Measurements from ENCODE around the gene FCN2.
A peak's percentile ranks its signal among the peaks of the same experiment; 100 is the strongest.

FCN2 gene

DNA sequence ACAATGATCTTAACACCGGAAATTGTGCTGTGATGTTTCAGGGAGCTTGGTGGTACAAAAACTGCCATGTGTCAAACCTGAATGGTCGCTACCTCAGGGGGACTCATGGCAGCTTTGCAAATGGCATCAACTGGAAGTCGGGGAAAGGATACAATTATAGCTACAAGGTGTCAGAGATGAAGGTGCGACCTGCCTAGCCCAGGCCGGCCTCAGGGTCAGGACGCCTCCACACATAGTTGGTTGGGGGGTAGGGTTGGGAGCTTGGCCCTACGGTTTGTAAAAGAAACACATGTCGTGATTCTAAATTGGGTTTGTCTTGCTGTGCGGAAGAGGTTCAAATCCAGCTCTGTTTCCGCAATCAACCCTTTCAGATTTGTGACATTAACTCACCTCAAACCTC lies 6.6 kb downstream of the FCN2 start:
- Histone ChIP-seq H3K4me2 (ENCODE audit: insufficient read depth, low read length, poor library complexity, severe bottlenecking) (no peak overlapping the region), H3K4me3 (ENCODE audit: low read length in 2 of 2) (no peak overlapping the region), H4K91ac (ENCODE audit: low read depth, low read length, poor library complexity) (no peak overlapping the region), H4K8ac (ENCODE audit: low read depth, low read length) (no peak overlapping the region), H3K27ac (replicated peaks; ENCODE audit: low read length) (no peak overlapping the region), H3K27me3 (ENCODE audit: control insufficient read depth in 3 of 3, insufficient read depth in 3 of 3, low read depth in 1 of 3, low read length in 3 of 3) (peaks cover 0 to 9% (median 0%) of the 10 kb centered on the region in 3 experiments), H3K36me3 (replicated peaks in 1 of 2; ENCODE audit: control insufficient read depth in 2 of 2, insufficient read depth in 2 of 2, low read length in 2 of 2) (no peaks in the 10 kb centered on the region), H2AFZ (ENCODE audit: low read length) (no peak overlapping the region), H3K4me1 (ENCODE audit: control insufficient read depth in 2 of 2, insufficient read depth in 1 of 2, low read depth in 1 of 2, low read length in 2 of 2) (no peaks in the 10 kb centered on the region), H2BK15ac (ENCODE audit: low read length) (no peak overlapping the region), H2AK5ac (ENCODE audit: low read depth, low read length) (no peak overlapping the region), H2BK120ac (ENCODE audit: low read depth, low read length) (no peak overlapping the region), H3K18ac (ENCODE audit: low read length) (no peak overlapping the region), H2BK5ac (ENCODE audit: low read length) (no peak overlapping the region), H2BK12ac (ENCODE audit: low read length) (no peak overlapping the region), H3K4ac (ENCODE audit: low read length) (no peak overlapping the region), H3K14ac (ENCODE audit: low read length) (no peak overlapping the region), H3K79me1 (ENCODE audit: low read depth, low read length) (no peaks in the 10 kb centered on the region), H3K23ac (ENCODE audit: low read depth, low read length, poor library complexity) (no peak overlapping the region), H3K9me3 (replicated peaks in 1 of 2; ENCODE audit: control insufficient read depth in 2 of 2, insufficient read depth in 1 of 2, low read depth in 1 of 2, low read length in 2 of 2) (no peaks in the 10 kb centered on the region), H3K9ac (ENCODE audit: low read depth, low read length, poor library complexity) (no peak overlapping the region)
- DNase-seq (ENCODE audit: low spot score), result no peak
- no CpG with 5 or more reads among the region's 10 CpGs for WGBS, 2 donors (ENCODE audit: extremely low coverage in 2 of 2, insufficient read length in 2 of 2, insufficient replicate concordance in 1 of 2)

DNA sequence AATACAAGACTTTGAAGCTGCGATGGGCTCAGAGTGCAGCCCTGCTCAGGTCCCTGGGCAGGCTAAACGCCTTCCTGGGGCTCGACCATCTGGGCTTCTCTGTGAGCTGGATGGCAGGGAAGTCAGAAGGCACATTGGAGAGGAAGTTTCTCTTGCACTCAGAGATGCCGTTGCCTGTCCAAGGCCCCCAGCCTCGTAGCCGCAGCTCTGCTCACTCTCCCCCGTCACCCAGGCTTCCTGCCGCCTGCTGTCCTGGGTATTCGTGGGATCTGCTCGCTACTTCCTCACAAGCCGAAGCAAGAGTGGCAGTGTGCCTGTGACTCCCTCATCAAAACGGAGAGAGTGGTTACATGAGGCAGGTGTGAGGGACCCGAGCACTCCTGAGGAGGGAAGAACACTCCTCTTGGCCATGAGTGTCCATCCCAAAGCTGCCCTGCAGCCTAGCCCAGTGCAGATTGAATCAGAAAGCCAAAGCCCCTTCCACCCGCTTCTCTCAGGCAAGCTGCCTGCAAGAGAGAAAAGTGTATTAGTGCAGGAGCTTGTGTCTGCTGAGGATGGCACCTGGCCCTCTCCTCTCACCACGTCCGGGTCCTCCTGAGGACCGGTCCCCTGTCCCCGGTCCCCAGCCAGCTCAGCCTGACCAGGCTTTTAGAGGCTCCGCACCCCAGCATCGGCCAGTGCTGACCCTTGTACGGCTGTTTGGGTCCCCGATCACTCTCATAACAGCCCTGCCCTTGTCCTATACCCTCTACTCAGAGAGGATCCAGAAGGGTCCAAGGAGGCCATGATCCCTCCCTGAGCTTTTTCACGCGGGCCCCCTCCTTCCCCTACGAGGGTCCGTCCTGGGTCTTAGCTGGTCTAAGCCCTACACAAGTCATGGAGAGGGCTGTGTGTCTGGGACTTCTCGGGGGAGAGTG lies 7.3 kb downstream of the FCN2 start:
- Histone ChIP-seq H4K91ac (ENCODE audit: low read depth, low read length, poor library complexity) (no peak overlapping the region), H3K27me3 (ENCODE audit: control insufficient read depth in 3 of 3, insufficient read depth in 3 of 3, low read depth in 1 of 3, low read length in 3 of 3) (peaks cover 0 to 9% (median 0%) of the 10 kb centered on the region in 3 experiments), H2BK5ac (ENCODE audit: low read length) (peak overlapping the region; percentile 58), H3K4ac (ENCODE audit: low read length) (peak overlapping the region; percentile 17), H3K14ac (ENCODE audit: low read length) (no peak overlapping the region), H3K36me3 (replicated peaks in 1 of 2; ENCODE audit: control insufficient read depth in 2 of 2, insufficient read depth in 2 of 2, low read length in 2 of 2) (no peaks in the 10 kb centered on the region), H3K9ac (ENCODE audit: low read depth, low read length, poor library complexity) (peak overlapping the region; percentile 2), H3K4me1 (ENCODE audit: control insufficient read depth in 2 of 2, insufficient read depth in 1 of 2, low read depth in 1 of 2, low read length in 2 of 2) (no peaks in the 10 kb centered on the region), H3K18ac (ENCODE audit: low read length) (peak overlapping the region; percentile 72), H2BK12ac (ENCODE audit: low read length) (peak overlapping the region; percentile 23), H3K23ac (ENCODE audit: low read depth, low read length, poor library complexity) (peak overlapping the region; percentile 3), H3K4me3 (ENCODE audit: low read length in 2 of 2) (no peak overlapping the region), H2BK15ac (ENCODE audit: low read length) (no peak overlapping the region), H3K27ac (replicated peaks; ENCODE audit: low read length) (no peak overlapping the region), H2BK120ac (ENCODE audit: low read depth, low read length) (no peak overlapping the region), H3K4me2 (ENCODE audit: insufficient read depth, low read length, poor library complexity, severe bottlenecking) (no peak overlapping the region), H4K8ac (ENCODE audit: low read depth, low read length) (no peak overlapping the region), H2AFZ (ENCODE audit: low read length) (no peak overlapping the region), H2AK5ac (ENCODE audit: low read depth, low read length) (no peak overlapping the region), H3K9me3 (replicated peaks in 1 of 2; ENCODE audit: control insufficient read depth in 2 of 2, insufficient read depth in 1 of 2, low read depth in 1 of 2, low read length in 2 of 2) (no peaks in the 10 kb centered on the region), H3K79me1 (ENCODE audit: low read depth, low read length) (no peaks in the 10 kb centered on the region)
- WGBS, 2 donors (ENCODE audit: extremely low coverage in 2 of 2, insufficient read length in 2 of 2, insufficient replicate concordance in 1 of 2), result no CpG with 5 or more reads among the region's 27 CpGs
- DNase-seq (ENCODE audit: low spot score), result no peak

DNA sequence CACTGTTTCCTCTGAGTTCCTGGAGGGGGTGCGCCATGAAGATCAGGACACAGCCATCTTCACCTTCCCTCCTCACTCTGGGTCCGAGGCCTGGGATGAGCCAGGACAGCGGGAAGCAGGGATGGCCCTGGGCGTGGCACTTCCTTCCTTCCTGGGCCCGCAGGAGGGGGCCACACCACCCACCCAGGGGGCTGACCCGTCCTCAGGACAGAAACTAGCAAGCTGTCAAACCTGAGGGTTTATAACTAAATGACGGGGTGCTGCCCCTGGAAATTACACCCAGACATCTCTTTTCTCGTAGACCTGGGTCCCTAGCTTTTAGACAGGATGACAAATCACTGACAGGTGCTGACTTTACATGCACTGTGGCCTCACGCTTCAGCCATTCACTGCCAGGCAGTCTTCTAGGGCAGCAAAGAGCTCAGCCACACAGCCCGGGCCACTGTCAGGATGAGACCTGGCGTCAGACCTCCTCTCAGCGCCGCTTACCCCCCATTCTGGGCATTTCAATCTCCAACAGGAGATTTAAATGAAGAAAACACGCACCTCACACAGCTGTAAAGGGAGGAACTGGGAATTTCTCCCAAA lies 8.1 kb downstream of the FCN2 start:
- Histone ChIP-seq H3K9ac (ENCODE audit: low read depth, low read length, poor library complexity) (peak overlapping the region; percentile 2), H3K18ac (ENCODE audit: low read length) (no peak overlapping the region), H2BK15ac (ENCODE audit: low read length) (no peak overlapping the region), H2BK120ac (ENCODE audit: low read depth, low read length) (no peak overlapping the region), H3K36me3 (replicated peaks in 1 of 2; ENCODE audit: control insufficient read depth in 2 of 2, insufficient read depth in 2 of 2, low read length in 2 of 2) (no peaks in the 10 kb centered on the region), H3K4me2 (ENCODE audit: insufficient read depth, low read length, poor library complexity, severe bottlenecking) (no peak overlapping the region), H3K14ac (ENCODE audit: low read length) (no peak overlapping the region), H4K8ac (ENCODE audit: low read depth, low read length) (no peak overlapping the region), H3K27me3 (ENCODE audit: control insufficient read depth in 3 of 3, insufficient read depth in 3 of 3, low read depth in 1 of 3, low read length in 3 of 3) (peaks cover 0 to 9% (median 0%) of the 10 kb centered on the region in 3 experiments), H2AK5ac (ENCODE audit: low read depth, low read length) (peak overlapping the region; percentile 17), H3K4me1 (ENCODE audit: control insufficient read depth in 2 of 2, insufficient read depth in 1 of 2, low read depth in 1 of 2, low read length in 2 of 2) (no peaks in the 10 kb centered on the region), H3K27ac (replicated peaks; ENCODE audit: low read length) (no peak overlapping the region), H2AFZ (ENCODE audit: low read length) (no peak overlapping the region), H2BK5ac (ENCODE audit: low read length) (no peak overlapping the region), H3K4ac (ENCODE audit: low read length) (no peak overlapping the region), H2BK12ac (ENCODE audit: low read length) (no peak overlapping the region), H3K79me1 (ENCODE audit: low read depth, low read length) (no peaks in the 10 kb centered on the region), H3K4me3 (ENCODE audit: low read length in 2 of 2) (no peak overlapping the region), H3K23ac (ENCODE audit: low read depth, low read length, poor library complexity) (no peak overlapping the region), H4K91ac (ENCODE audit: low read depth, low read length, poor library complexity) (no peak overlapping the region), H3K9me3 (replicated peaks in 1 of 2; ENCODE audit: control insufficient read depth in 2 of 2, insufficient read depth in 1 of 2, low read depth in 1 of 2, low read length in 2 of 2) (peaks cover 0 to under 1% of the 10 kb centered on the region in 2 donors)
- WGBS, 2 donors (ENCODE audit: extremely low coverage in 2 of 2, insufficient read length in 2 of 2, insufficient replicate concordance in 1 of 2), result no CpG with 5 or more reads among the region's 14 CpGs
- DNase-seq (ENCODE audit: low spot score), result no peak
